Mucosa of stomach (tissue), 1 donor: ENCODE data around the gene ABCA5.
"Not testable (repeated sequence)": the region's sequence is repeated elsewhere in the genome, so short reads cannot be mapped to it uniquely, and the experiment has no call there.

Experiments used
- H3K27me3 ChIP-seq: one replicate; pipeline ENCODE4 v1.7.0; 2013; ENCODE audit warnings: mild to moderate bottlenecking, low read length; ENCODE audit not compliant: control insufficient read depth, insufficient read depth
- H3K36me3 ChIP-seq: one replicate; pipeline ENCODE4 v1.7.0; 2013; ENCODE audit warnings: low read length; ENCODE audit not compliant: control insufficient read depth, insufficient read depth
- H3K4me1 ChIP-seq: one replicate; pipeline ENCODE4 v1.7.0; 2013; ENCODE audit warnings: mild to moderate bottlenecking, low read length; ENCODE audit not compliant: control insufficient read depth, insufficient read depth
- H3K4me3 ChIP-seq: one replicate; pipeline ENCODE4 v1.7.0; 2013; ENCODE audit warnings: low read length
- H3K9ac ChIP-seq: one replicate; pipeline ENCODE4 v1.7.0; 2013; ENCODE audit warnings: mild to moderate bottlenecking, low read length, moderate library complexity
- H3K9me3 ChIP-seq: one replicate; pipeline ENCODE4 v1.7.0; 2013; ENCODE audit warnings: mild to moderate bottlenecking, low read length, moderate library complexity; ENCODE audit not compliant: control insufficient read depth
- donor health status: Pancreatic carcinoma.

ABCA5 gene

GRCh38 chr17:69220098-69220497, 106.8 kb downstream of the ABCA5 start:
- H3K27me3 ChIP-seq = no peaks in the 10 kb centered on the region
- H3K9ac ChIP-seq = no peak overlapping the region
- H3K4me1 ChIP-seq = no peaks in the 10 kb centered on the region
- no peak overlapping the region for H3K4me3 ChIP-seq
- no peaks in the 10 kb centered on the region for H3K36me3 ChIP-seq
- no peaks in the 10 kb centered on the region for H3K9me3 ChIP-seq

GRCh38 chr17:69218986-69219385, 107.9 kb downstream of the ABCA5 start:
- H3K9ac ChIP-seq = no peak overlapping the region
- no peak overlapping the region for H3K4me3 ChIP-seq
- no peaks in the 10 kb centered on the region for H3K9me3 ChIP-seq
- no peaks in the 10 kb centered on the region for H3K36me3 ChIP-seq
- no peaks in the 10 kb centered on the region for H3K4me1 ChIP-seq
- no peaks in the 10 kb centered on the region for H3K27me3 ChIP-seq

GRCh38 chr17:69213059-69213813, 113.7 kb downstream of the ABCA5 start:
- H3K27me3 ChIP-seq = no peaks in the 10 kb centered on the region
- no peak overlapping the region for H3K9ac ChIP-seq
- no peaks in the 10 kb centered on the region for H3K36me3 ChIP-seq
- H3K4me3 ChIP-seq = no peak overlapping the region
- H3K4me1 ChIP-seq = no peaks in the 10 kb centered on the region
- no peaks in the 10 kb centered on the region for H3K9me3 ChIP-seq

GRCh38 chr17:69208640-69209039, 118.3 kb downstream of the ABCA5 start:
- no peaks in the 10 kb centered on the region for H3K4me1 ChIP-seq
- H3K9me3 ChIP-seq = no peaks in the 10 kb centered on the region
- H3K27me3 ChIP-seq = no peaks in the 10 kb centered on the region
- H3K9ac ChIP-seq = no peak overlapping the region
- H3K36me3 ChIP-seq = no peaks in the 10 kb centered on the region
- no peak overlapping the region for H3K4me3 ChIP-seq

- no peaks in the 10 kb centered on the region for H3K4me1 ChIP-seq
- no peaks in the 10 kb centered on the region for H3K9me3 ChIP-seq
- H3K36me3 ChIP-seq = no peaks in the 10 kb centered on the region
- no peak overlapping the region for H3K4me3 ChIP-seq
- H3K9ac ChIP-seq = no peak overlapping the region
- H3K27me3 ChIP-seq = no peaks in the 10 kb centered on the region
Measured at GRCh38 chr17:69207151-69207550, 119.8 kb downstream of the ABCA5 start.

- no peaks in the 10 kb centered on the region for H3K4me1 ChIP-seq
- no peaks in the 10 kb centered on the region for H3K36me3 ChIP-seq
- no peaks in the 10 kb centered on the region for H3K9me3 ChIP-seq
- H3K4me3 ChIP-seq = no peak overlapping the region
- no peak overlapping the region for H3K9ac ChIP-seq
- no peaks in the 10 kb centered on the region for H3K27me3 ChIP-seq
Measured at GRCh38 chr17:69198238-69198637, 128.7 kb downstream of the ABCA5 start.

- H3K4me1 ChIP-seq, H3K27me3 ChIP-seq, H3K4me3 ChIP-seq, H3K9me3 ChIP-seq, H3K36me3 ChIP-seq, H3K9ac ChIP-seq: not testable (repeated sequence)
Measured at GRCh38 chr17:69196105-69196653, 130.8 kb downstream of the ABCA5 start.
